ACC112 (cell line): ENCODE data around the gene SLC35D2.

ENCODE experiments used
- H2AFZ ChIP-seq: fragments of 200-600 bp; sonication (generic); one replicate; pipeline ENCODE4 v1.6.0; 2017; ENCODE audit warnings: antibody characterized with exemption, low read length; ENCODE audit not compliant: unreplicated experiment
- H3K27ac ChIP-seq: fragments of 200-600 bp; sonication (generic); 2 replicates; pipeline ENCODE4 v1.5.1; 2014; ENCODE audit warnings: low read depth, mild to moderate bottlenecking, antibody characterized with exemption, low read length, moderate library complexity
- H3K27me3 ChIP-seq: fragments of 200-600 bp; sonication (generic); 2 replicates; pipeline ENCODE4 v1.6.1; 2014; ENCODE audit warnings: mild to moderate bottlenecking, antibody characterized with exemption, low read length, moderate library complexity, mixed read lengths; ENCODE audit not compliant: insufficient read depth
- H3K36me3 ChIP-seq: fragments of 200-600 bp; sonication (generic); 2 replicates; pipeline ENCODE4 v1.6.1; 2016; ENCODE audit warnings: mild to moderate bottlenecking, antibody characterized with exemption, low read length, moderate library complexity, mixed read lengths; ENCODE audit not compliant: insufficient read depth
- H3K4me1 ChIP-seq: fragments of 200-600 bp; sonication (generic); one replicate; pipeline ENCODE4 v1.6.1; 2016; ENCODE audit warnings: low read length, mixed read lengths; ENCODE audit not compliant: insufficient read depth, unreplicated experiment, control insufficient read depth
- H3K4me3 ChIP-seq: fragments of 200-600 bp; sonication (generic); 2 replicates; pipeline ENCODE4 v1.5.1; 2014; ENCODE audit warnings: mild to moderate bottlenecking, low read depth, low read length
- H3K79me2 ChIP-seq: fragments of 200-600 bp; sonication (generic); one replicate; pipeline ENCODE4 v1.6.0; 2016; ENCODE audit warnings: low read length; ENCODE audit not compliant: control insufficient read depth, unreplicated experiment, insufficient read depth

The SLC35D2 gene

GRCh38 chr9:96383165-96383942 is at the start of gene SLC35D2:
TSS of gene SLC35D2 (minus strand) at chr9:96383711. CDS start at chr9:96383634, 77 bp downstream.
- H3K36me3 ChIP-seq, result peaks cover 10% of the 10 kb centered on the region
- 0 out of 2 replicates have a peak within 1 kb of the TSS, but pooled peaks have one; percentile 1 for H3K27ac ChIP-seq
- H3K4me1 ChIP-seq, result no peaks in the 10 kb centered on the region
- H3K4me3 ChIP-seq, result peak within 1 kb of the TSS; percentile 89
- peaks cover 23% of the 10 kb centered on the region for H3K79me2 ChIP-seq
- H2AFZ ChIP-seq, result peak within 1 kb of the TSS; percentile 81
- no peaks in the 10 kb centered on the region for H3K27me3 ChIP-seq

- no peak overlapping the region for H2AFZ ChIP-seq
- no peak overlapping the region for H3K4me3 ChIP-seq
- no peaks in the 10 kb centered on the region for H3K36me3 ChIP-seq
- H3K27me3 ChIP-seq, result no peaks in the 10 kb centered on the region
- H3K4me1 ChIP-seq, result no peaks in the 10 kb centered on the region
- H3K27ac ChIP-seq, result no peak overlapping the region
- no peaks in the 10 kb centered on the region for H3K79me2 ChIP-seq
These were observed 46.9 kb upstream of the SLC35D2 start for GRCh38 chr9:96430377-96430776.

- H3K79me2 ChIP-seq, result no peaks in the 10 kb centered on the region
- H3K36me3 ChIP-seq, result no peaks in the 10 kb centered on the region
- no peak overlapping the region for H2AFZ ChIP-seq
- no peaks in the 10 kb centered on the region for H3K27me3 ChIP-seq
- H3K27ac ChIP-seq, result no peak overlapping the region
- H3K4me3 ChIP-seq, result no peak overlapping the region
- no peaks in the 10 kb centered on the region for H3K4me1 ChIP-seq
These were observed 46.2 kb upstream of the SLC35D2 start for GRCh38 chr9:96429732-96430131.

GRCh38 chr9:96425500-96426169 is 42.1 kb upstream of the SLC35D2 start:
- H2AFZ ChIP-seq, result no peak overlapping the region
- no peaks in the 10 kb centered on the region for H3K36me3 ChIP-seq
- H3K27me3 ChIP-seq, result no peaks in the 10 kb centered on the region
- no peak overlapping the region for H3K4me3 ChIP-seq
- H3K79me2 ChIP-seq, result no peaks in the 10 kb centered on the region
- H3K27ac ChIP-seq, result no peak overlapping the region
- peaks cover 8% of the 10 kb centered on the region for H3K4me1 ChIP-seq

GRCh38 chr9:96423985-96424336 is 40.5 kb upstream of the SLC35D2 start:
- Histone ChIP-seq H3K79me2 (no peaks in the 10 kb centered on the region), H3K4me3 (no peak overlapping the region), H3K36me3 (no peaks in the 10 kb centered on the region), H2AFZ (no peak overlapping the region), H3K4me1 (peaks cover 16% of the 10 kb centered on the region), H3K27me3 (no peaks in the 10 kb centered on the region), H3K27ac (no peak overlapping the region)

- Histone ChIP-seq H3K27ac (no peak overlapping the region), H2AFZ (no peak overlapping the region), H3K4me3 (no peak overlapping the region), H3K27me3 (no peaks in the 10 kb centered on the region), H3K79me2 (no peaks in the 10 kb centered on the region), H3K36me3 (no peaks in the 10 kb centered on the region), H3K4me1 (peaks cover 16% of the 10 kb centered on the region)
These were observed 39.9 kb upstream of the SLC35D2 start for GRCh38 chr9:96423322-96423984.

- H3K36me3 ChIP-seq, result no peaks in the 10 kb centered on the region
- H2AFZ ChIP-seq, result no peak overlapping the region
- peak overlapping the region; percentile 77; the same call in 1 of the 2 replicates for H3K4me3 ChIP-seq
- peaks cover 16% of the 10 kb centered on the region for H3K4me1 ChIP-seq
- H3K27ac ChIP-seq, result peak overlapping the region; percentile 93
- H3K27me3 ChIP-seq, result no peaks in the 10 kb centered on the region
- H3K79me2 ChIP-seq, result peaks cover 14% of the 10 kb centered on the region
These were observed 37.1 kb upstream of the SLC35D2 start for GRCh38 chr9:96420468-96421219.

GRCh38 chr9:96419691-96419969 is 36.1 kb upstream of the SLC35D2 start:
- Histone ChIP-seq H3K4me1 (peaks cover 16% of the 10 kb centered on the region), H2AFZ (peak overlapping the region; percentile 40), H3K27ac (peak overlapping the region; percentile 93), H3K4me3 (peak overlapping the region; percentile 77), H3K79me2 (peaks cover 18% of the 10 kb centered on the region), H3K36me3 (no peaks in the 10 kb centered on the region), H3K27me3 (no peaks in the 10 kb centered on the region)

- peak overlapping the region; percentile 40 for H2AFZ ChIP-seq
These were observed 35.6 kb upstream of the SLC35D2 start for GRCh38 chr9:96418920-96419690.

More at GRCh38 chr9:96418920-96419690, 35.6 kb upstream of the SLC35D2 start:
- H3K79me2 ChIP-seq, result peaks cover 23% of the 10 kb centered on the region
- no peaks in the 10 kb centered on the region for H3K27me3 ChIP-seq
- H3K27ac ChIP-seq, result peak overlapping the region; percentile 93
- H3K4me1 ChIP-seq, result peaks cover 16% of the 10 kb centered on the region
- no peaks in the 10 kb centered on the region for H3K36me3 ChIP-seq
- peak overlapping the region; percentile 77 for H3K4me3 ChIP-seq
